HEK293T (cell line): ENCODE data around the gene HK2.

ENCODE experiments used
- BHLHE40 ChIP-seq: fragments of 450-650 bp; IDR thresholded peaks from 2 replicates; pipeline ENCODE4 v1.6.1; 2016; ENCODE audit warnings: mild to moderate bottlenecking, moderate library complexity, borderline replicate concordance
- ELF4 ChIP-seq: fragments of 450-650 bp; IDR thresholded peaks from 2 replicates; pipeline ENCODE4 v1.6.1; 2017; ENCODE audit warnings: antibody characterized with exemption
- FOXA1 ChIP-seq: fragments of 450-650 bp; IDR thresholded peaks from 2 replicates; pipeline ENCODE4 v1.6.1; 2016; ENCODE audit warnings: mild to moderate bottlenecking
- HDGF ChIP-seq: fragments of 450-650 bp; IDR thresholded peaks from 2 replicates; pipeline ENCODE4 v1.6.1; 2017; ENCODE audit warnings: antibody characterized with exemption, borderline replicate concordance
- L3MBTL2 ChIP-seq: fragments of 450-650 bp; conservative IDR thresholded peaks from 2 replicates; pipeline ENCODE4 v1.6.1; 2016; ENCODE audit warnings: mild to moderate bottlenecking
- SP1 ChIP-seq: fragments of 450-650 bp; IDR thresholded peaks from 2 replicates; pipeline ENCODE4 v1.6.1; 2017
- ZNF384 ChIP-seq: fragments of 450-650 bp; IDR thresholded peaks from 2 replicates; pipeline ENCODE4 v1.6.1; 2016

- TF ChIP-seq SP1 (no peak), ELF4 (no peak), ZNF384 (no peak), BHLHE40 (no peak), HDGF (no peak), L3MBTL2 (no peak), FOXA1 (no peak)
Observed at GRCh38 chr2:74835831-74836674, 2.1 kb downstream of the HK2 start.
